Measurements from ENCODE around the gene ZDHHC16.
"Not testable (repeated sequence)": the region's sequence is repeated elsewhere in the genome, so short reads cannot be mapped to it uniquely, and the experiment has no call there.

Gene ZDHHC16

DNA sequence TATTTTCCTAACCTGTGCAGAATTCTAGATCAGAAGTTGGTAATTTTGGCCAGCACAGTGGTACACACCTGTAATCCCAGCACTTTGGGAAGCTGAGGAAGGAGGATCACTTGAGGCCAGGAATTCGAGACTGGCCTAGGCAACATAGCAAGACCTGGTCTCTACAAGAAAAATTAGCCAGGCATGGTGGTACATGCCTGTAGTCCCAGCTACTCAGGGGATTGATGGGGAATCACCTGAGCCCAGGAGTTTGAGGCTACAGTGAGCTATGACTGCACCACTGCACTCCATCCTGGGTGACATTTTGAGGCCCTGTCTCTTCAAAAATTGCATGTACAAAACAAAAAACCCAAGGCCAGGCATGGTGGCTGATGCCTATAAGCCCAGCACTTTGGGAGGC is 11.4 kb upstream of the ZDHHC16 start:
- DNase-seq (ENCODE audit: low read depth in 2 of 2): no peak

DNA sequence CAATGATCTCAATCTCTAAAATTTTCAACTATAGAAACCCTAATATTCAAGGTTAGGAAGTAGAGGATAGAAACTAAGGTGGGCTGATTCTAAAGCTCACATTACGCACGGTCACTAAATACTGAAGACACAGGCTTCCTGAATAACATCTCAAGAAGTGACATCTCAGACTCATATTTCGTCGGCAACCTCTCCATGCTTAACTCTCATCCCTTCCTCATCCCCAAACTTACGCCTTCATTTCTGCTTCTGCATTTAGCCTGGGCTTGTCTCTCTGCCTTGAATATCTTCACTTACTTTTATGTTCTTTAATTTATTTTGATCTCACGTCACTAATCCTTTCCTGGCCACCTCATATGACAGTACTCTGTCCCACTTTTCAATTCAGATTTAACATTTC is 10.8 kb upstream of the ZDHHC16 start:
- DNase-seq (ENCODE audit: low read depth in 2 of 2): no peak

DNA sequence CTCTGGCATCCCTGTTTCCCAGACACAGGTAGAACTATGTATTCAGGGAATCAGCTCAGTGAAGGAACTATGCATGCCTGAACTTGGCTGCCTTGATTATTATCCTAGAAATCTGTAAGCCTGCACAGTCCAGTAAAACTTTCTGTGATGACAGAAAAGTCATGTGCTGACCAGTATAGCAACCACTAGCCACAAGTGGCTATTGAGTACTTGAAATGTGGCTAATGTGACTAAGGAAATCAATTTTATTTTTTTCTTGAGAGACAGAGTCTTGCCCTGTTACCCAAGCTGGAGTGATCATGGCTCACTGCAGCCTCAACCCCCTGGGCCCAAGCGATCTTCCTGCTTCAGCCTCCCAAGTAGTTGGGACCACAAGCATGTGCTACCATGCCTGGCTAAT is 3.7 kb upstream of the ZDHHC16 start:
- no peak for DNase-seq (ENCODE audit: low read depth in 2 of 2)

DNA sequence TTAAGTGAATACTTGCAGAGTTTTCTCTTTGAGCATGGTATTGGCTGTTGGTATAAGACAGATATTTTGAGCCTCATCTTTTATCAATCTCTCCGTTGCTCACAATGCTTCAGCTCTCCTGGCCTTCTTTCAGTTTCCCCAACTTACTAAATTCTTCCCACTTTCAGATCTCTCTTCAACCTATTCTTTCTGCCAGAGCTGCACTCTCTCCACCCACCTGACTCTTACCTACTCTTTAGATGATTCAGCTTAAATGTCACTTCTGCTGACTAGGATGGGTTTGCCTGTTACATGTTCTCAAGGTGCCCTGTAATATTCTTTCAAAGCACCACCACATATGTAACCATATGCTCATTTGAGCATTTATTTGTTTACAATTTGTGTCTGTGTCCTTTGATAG is 1.8 kb upstream of the ZDHHC16 start:
- DNase-seq (ENCODE audit: low read depth in 2 of 2): no peak

DNA sequence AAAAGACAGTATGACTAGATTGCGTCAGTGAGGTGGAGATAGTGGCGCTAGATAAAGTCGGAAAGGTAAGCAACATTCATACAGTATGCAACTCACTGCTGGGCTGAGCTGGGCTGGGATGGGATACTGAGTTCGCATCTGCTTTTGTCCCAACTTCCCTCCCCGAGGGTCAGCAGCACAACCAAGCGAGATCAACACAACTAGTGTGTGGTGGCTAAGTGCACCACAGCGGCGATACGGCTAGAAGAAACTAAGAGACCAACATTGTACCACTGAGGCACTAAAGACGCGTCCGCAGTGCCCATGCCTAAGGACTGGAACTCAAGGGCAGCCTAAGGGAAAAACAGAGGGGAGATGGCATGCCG is 636 bp upstream of the ZDHHC16 start:
- no peak for DNase-seq (ENCODE audit: low read depth in 2 of 2)

DNA sequence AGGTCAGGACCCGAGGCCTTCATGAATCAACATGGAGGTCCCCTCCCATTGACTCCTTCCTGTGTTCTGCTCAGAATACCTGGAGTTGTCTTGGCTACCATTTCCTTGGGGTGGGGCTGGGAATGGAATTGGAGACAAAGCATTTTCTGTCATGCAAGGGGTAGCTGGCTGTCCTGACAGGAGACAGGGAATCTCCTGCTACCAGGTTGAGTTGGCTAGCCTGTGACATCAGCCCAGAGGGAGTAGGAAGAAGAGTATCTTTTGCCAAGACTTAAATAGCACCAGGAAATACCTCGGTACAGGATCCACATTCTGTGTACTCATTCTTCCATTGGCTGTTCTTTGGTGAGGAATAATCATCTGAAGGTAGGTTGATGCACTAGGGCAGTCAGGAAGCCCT is 4.9 kb downstream of the ZDHHC16 start:
- no peak for DNase-seq (ENCODE audit: low read depth in 2 of 2)

DNA sequence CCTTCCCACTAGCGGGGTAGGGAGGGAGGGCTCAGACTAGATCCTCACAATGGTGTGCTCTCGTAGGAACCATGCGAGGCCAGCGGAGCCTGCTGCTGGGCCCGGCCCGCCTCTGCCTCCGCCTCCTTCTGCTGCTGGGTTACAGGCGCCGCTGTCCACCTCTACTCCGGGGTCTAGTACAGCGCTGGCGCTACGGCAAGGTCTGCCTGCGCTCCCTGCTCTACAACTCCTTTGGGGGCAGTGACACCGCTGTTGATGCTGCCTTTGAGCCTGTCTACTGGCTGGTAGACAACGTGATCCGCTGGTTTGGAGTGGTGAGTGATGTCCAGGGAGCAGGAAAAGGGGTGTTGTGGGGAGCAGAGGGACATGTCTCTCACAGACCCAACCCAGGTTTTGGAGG is 5.6 kb downstream of the ZDHHC16 start:
- DNase-seq (ENCODE audit: low read depth in 2 of 2): no peak

DNA sequence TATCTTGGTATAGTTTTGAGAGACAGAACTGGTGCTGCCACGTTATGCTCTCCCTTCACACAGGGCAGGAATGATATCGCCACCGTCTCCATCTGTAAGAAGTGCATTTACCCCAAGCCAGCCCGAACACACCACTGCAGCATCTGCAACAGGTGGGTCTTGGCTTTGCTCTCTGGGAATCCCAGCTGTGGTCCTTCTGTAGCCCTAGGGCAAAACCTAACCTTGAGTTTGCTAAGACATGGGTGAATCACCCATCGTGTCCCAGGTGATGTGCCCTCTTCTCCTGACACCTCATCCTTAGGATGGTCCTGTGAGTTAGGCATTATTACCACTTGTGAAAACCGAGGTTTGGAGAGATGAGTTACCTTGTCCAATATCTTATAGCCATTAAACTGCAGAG is 6.4 kb downstream of the ZDHHC16 start:
- no peak for DNase-seq (ENCODE audit: low read depth in 2 of 2)

DNA sequence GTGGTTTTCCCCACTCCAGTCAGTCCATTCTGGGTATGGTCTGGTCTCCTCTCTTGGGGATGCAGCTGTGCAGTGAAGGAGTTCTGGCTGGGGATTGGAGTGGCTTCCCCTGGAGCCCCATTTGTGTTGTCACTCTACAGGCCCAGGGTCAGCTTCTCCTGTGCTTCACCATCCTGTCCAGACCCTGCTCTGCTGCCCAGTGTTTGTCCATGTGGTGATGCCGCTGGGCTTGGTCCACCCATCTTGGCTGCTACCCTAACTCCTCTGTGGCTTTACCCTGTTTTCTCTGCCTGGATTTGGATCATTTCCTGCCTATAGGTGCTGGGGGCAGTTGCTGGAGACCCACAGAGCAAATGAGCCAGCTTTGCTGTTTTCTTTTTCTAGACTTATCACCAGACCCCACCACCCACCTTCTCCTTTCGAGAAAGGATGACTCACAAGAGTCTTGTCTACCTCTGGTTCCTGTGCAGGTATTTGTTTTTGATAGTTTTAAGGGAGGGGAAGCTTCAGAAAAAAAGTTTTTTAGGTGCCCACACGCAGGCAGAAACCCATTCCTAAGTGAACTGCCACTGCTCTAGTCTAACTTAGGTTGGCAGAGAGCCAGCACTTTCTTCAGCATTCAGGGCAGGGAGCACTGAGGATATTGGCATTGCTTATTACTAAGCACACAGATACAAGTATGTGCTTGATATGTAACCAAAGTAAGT is 8.5 kb downstream of the ZDHHC16 start:
- no peak for DNase-seq (ENCODE audit: low read depth in 2 of 2)

DNA sequence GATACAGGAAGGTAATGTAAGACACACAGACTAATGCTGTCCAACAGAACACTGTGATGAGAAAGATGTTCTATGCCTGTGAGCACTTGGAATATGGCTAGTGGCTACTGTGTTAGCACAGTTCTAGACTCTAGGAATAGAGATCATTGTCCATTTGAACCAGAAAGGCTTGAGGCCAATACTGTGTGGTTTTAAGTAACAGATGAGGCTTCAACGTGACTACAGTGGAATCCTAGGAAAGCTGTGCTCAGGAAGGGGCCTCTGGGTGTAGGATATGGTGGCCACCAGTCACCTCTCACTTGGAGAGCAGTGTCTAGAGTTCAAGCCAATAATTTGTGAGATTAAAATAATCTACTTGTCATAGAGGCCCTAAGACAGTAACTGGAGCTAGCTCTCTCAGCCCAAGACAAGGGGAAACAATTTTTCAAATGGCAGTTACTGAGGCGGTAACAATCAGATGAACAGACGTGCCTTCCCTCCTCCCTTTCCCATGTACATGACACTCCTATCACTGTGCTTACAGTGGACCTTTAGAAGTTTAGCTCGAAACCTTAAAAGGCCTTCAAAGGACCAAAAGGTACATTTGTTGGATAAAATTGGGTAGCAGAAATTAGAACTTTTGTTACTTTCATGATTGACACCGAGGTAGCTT is 10.2 kb downstream of the ZDHHC16 start:
- DNase-seq (ENCODE audit: low read depth in 2 of 2): no peak

DNA sequence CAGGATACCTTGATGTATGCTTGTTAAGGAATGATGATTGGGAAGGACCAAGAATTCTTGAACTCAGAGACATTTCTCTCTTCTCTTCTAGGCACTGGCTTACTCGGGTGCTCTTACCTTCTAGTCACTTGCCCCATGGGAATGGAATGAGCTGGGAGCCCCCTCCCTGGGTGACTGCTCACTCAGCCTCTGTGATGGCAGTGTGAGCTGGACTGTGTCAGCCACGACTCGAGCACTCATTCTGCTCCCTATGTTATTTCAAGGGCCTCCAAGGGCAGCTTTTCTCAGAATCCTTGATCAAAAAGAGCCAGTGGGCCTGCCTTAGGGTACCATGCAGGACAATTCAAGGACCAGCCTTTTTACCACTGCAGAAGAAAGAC is 10.7 kb downstream of the ZDHHC16 start:
- DNase-seq (ENCODE audit: low read depth in 2 of 2): no peak

DNA sequence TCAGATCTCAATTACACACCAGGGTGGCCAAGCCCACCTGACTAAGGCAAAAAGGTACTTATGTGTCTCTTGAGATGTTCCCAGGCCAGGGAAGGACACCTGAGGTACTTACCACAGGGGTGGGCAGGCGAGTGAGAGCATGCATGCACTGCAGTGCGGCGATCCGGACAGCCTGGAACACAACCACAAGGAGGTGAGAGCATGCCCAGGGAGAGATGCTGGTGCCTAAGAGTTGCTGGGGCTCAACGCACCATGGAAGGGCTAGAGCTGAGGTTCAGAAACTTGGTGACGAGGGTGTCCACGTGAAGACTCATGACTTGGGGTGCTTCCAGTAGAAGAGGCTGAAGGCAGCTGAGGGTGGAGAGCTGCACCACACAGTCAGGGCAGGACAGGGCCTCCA is 13.1 kb downstream of the ZDHHC16 start:
- no peak for DNase-seq (ENCODE audit: low read depth in 2 of 2)

DNA sequence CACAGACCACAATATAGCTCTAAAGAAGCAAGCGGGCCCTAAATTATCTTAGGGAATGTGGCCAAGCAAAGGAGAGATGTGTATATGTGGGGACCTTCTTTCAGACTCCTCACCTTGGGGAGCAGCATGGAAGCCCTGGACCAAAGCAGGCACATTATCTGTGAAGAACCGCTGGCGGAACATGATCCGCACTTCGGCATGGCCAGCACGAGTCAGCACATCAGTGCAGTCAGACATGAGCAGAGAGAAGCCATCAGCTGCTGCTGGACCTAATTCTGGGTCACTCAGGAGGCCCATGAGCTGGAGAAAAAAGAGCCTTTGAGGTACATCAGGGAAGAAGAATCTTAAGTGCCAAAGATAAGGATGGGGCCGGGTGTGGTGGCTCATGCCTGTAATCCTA is 14.0 kb downstream of the ZDHHC16 start:
- DNase-seq (ENCODE audit: low read depth in 2 of 2): no peak

DNA sequence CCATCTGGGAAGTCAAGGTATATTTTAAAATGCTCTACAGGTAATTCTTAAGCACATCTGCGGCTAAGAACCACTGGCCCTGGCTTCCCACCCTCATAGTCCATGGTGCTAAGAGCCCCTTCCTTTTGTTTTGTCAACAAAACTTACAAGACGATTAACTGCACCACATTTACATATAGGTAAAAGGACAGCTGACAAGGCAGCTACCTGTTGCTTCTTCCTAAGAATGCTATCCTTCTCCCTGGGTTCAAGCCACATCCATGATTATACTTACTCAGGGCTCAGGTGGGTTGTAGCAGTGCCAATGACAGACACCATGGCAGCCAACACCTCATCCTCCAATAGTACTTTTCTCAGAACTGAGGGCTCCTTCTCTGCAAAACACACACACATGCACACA is 16.3 kb downstream of the ZDHHC16 start:
- no peak for DNase-seq (ENCODE audit: low read depth in 2 of 2)

DNA sequence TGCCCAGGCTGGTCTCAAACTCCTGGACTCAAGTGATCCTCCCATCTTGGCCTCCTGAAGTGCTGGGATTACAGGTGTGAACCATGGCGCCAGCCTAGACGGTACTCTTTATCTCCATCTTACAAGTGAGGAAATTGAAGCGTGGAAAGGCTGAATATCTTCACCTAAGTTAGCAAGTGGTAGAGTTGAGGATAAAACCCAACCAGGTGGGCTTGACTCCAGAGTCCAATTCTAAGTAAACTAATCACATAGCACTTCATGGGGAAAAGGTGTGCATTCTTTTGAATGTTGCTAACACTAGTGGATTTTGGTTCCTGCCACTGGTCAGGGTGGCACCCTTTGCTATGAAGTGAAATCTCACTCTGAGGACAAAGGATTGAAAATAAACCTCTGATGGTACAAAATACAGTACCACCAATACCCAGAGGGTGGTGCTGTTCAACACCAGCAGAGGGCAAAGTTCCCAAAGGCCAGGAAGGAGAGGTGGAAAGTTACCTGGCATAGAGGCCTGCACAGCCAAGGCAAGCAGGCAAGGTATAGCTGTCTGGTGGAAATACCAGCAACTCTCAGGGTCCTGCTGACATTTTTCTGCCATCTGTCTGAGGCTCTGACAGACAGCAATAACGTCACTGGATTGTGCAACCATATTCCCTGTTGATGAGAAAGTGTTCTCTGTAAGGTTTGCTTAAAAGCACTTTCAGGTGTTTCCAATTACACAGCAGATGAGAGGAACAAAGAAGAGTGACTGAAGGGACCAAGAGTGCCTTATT is 17.6 kb downstream of the ZDHHC16 start:
- no peak for DNase-seq (ENCODE audit: low read depth in 2 of 2)

DNA sequence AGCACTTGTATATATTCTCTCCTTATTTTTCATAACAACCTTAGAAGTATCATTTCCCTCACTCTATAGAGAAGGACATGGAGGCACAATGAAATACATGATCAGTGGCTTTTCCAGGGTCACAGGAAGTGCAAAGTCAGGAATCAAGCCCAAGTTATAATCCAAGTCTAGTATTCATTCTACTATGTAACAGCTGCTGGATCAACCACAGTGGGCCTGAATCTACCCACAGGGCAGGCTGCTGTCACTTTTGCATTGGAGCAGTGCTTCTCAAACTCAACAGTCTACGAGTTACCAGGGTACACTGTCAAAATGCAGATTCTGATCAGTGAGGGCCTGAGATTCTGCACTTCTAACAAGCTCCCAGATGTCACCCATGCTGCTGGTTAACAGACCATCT is 18.3 kb downstream of the ZDHHC16 start:
- DNase-seq (ENCODE audit: low read depth in 2 of 2): no peak

DNA sequence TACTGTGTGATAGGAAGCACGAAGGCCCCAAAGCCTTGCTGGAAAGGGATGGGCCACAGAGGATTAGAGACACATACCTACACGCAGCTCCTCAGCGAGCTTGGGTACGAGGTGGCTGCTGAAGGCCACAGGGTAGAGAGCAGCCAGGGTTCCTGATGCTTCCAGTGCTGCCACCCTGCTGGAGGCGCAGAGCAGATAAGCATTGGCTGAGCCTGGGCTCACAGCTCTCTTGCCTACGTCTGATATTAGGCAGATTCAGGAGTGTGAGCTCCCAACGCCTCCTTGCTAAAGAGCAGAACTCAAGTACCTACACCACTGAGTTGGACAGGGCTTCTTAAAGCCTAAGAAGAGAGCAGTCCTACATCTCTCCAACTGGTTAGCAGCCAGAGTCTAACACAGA is 20.0 kb downstream of the ZDHHC16 start:
- DNase-seq (ENCODE audit: low read depth in 2 of 2): no peak

DNA sequence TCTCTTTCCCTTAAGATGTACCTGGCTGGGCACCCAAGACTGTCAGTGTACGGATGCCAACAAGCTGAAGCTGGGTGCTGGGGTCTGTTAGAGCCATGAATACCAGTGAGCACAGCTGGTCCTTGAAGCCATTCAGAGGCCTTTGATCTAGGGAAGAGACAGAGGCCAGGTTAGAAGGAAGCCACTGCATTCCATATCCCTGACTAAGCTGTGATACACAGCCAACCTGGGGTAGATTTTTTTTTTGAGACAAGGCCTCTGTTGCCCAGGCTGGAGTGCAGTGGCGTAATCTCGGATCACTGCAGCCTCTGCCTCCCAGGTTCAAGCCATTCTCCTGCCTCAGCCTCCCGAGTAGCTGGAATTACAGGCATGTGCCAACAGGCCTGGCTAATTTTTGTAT is 20.8 kb downstream of the ZDHHC16 start:
- DNase-seq (ENCODE audit: low read depth in 2 of 2): no peak

DNA sequence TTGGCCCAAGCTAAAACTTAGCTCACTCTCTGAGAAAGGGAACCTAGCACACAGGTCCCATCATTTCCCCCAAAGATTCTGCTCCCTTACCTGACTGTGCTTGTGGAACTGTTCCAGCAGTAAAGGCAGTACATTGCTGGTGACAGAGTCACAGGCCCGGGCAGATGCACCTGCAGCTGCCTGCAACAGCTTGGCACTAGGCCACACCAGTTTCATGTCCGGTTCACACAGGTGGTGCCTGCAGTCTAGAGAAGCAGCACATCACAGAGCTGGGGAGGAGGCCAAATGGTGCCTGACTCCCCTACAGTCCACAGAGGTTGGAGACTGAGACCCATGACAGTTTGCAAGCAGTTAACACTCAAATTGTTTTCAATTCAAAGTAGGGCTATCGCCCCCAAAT is 22.2 kb downstream of the ZDHHC16 start:
- DNase-seq (ENCODE audit: low read depth in 2 of 2): no peak

DNA sequence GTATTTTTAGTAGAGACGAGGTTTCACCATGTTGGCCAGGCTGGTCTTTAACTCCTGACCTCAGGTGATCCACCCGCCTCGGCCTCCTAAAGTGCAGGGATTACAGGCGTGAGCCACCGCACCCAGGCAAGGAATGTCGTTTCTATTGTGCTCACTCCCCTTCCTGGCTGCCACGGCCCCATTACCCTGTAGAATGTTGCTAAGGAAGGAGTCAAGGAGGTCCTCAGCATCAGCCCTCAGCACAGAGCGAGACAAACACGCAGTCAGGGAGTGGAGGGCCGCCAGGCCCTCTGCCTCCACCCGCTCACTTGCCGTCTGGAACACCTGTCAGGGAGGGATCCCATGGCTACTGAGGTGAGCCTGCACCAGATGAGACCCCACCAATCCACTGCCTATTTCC is 22.8 kb downstream of the ZDHHC16 start:
- not testable (repeated sequence) for DNase-seq (ENCODE audit: low read depth in 2 of 2)

DNA sequence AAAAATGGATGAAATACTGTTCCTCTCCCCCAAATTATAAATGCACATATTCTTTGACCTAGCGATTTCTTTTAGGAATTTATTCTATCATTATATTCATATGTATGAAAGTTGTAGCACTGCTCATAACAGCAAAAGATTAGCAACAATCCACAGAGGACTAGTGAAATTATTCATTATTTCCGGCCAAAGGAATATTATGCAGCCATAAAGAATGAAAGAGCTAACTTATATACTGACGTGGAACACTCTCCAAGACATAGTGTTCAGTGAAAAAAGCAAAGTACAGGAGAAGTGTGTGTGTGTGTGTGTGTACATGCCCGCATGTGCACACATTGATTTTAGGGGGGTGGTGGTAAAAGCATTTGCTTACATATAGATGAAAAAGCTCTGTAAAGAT is 28.9 kb downstream of the ZDHHC16 start:
- no peak for DNase-seq (ENCODE audit: low read depth in 2 of 2)

DNA sequence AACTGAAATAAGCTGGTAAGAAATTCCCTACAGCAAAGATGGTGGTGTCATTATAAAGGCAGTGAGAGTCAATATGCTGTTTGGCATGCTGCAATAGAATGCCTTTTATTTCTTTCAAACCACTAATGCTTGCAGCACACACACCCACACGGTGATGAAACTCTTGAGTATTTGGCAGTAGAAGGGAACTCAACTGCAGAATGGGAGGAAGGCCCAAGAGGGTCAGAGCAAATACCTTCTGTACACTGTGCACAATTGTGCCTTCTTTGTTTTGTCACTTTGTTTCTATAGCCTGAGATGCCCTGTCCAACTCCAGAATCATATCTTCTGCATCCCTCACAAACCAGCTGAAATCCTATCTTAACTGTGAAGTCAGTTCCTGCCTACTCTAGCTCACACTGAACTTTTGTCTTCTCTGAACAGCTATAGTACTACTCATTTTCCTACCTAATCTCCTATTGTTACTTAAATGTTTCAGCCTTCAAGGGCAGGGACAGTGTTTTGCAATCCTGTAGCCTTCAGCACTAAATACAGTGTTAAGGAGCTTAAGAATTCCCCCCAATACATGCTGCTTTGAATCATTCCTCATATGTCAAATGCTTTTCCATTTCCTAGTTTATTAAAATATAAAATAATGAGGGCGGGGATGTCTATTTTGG is 30.1 kb downstream of the ZDHHC16 start:
- DNase-seq (ENCODE audit: low read depth in 2 of 2): no peak

DNA sequence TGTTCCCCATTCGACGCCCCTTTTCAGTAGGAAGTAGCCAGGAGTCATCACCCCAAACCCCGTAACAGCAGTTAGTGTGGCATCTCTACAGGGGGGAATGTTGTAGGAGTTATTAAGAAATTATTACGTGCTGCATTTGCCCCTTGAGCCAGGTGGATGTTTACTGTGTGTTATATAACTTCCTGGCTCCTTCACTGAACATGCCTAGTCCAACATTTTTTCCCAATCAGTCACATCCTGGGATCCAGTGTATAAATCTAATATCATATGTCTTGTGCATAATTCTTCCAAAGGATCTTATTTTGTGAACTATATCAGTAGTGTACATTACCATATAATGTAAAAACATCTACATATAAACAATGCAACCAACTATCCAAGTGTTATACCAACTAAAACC is 33.4 kb downstream of the ZDHHC16 start:
- DNase-seq (ENCODE audit: low read depth in 2 of 2): not testable (repeated sequence)

Measured in stimulated activated CD8-positive, alpha-beta memory T cell treated with anti-CD3 and anti-CD28 coated beads, Interleukin-2, amount 100 ng/mL, for 1 hour (primary cell).